Prostate gland (tissue), 2 donors: ENCODE results near the gene MB21D2. TPM values are rescaled to one million over a fixed set of nuclear protein-coding genes. Genes with fewer than 3 reads are reported as not detected.

Experiments used
- DNase-seq: peaks from one replicate; pipeline ENCODE4 v3.0.0-alpha.2; 2019; ENCODE audit warnings: low spot score
- H3K27ac ChIP-seq, 2 donors: fragments of 200-600 bp; sonication (generic); 2 replicates each; pipeline ENCODE4 v1.5.1; 2017 to 2019
- H3K27me3 ChIP-seq: fragments of 200-600 bp; sonication (generic); replicated peaks from 2 replicates; pipeline ENCODE4 v1.5.1; 2019; ENCODE audit not compliant: insufficient read depth
- H3K36me3 ChIP-seq, 2 donors: fragments of 200-600 bp; sonication (generic); 1 replicate in 1 of 2; 2 replicates in 1 of 2; pipeline versions ENCODE4 v1.5.1 to v1.8.1; 2017 to 2019
- H3K4me1 ChIP-seq: fragments of 200-600 bp; sonication (generic); replicated peaks from 2 replicates; pipeline ENCODE4 v1.5.1; 2019
- H3K4me3 ChIP-seq, 2 donors: fragments of 200-600 bp; sonication (generic); 2 replicates each; pipeline ENCODE4 v1.5.1; 2017 to 2019
- H3K9me3 ChIP-seq: fragments of 200-600 bp; sonication (generic); 2 replicates; pipeline ENCODE4 v1.5.1; 2017
- CTCF ChIP-seq, 4 experiments: fragments of 200-600 bp in 2 of 4; fragments of 450-650 bp in 2 of 4; sonication (generic) in 2 of 4; IDR thresholded peaks; 1 replicate in 3 of 4; 2 replicates in 1 of 4; pipeline ENCODE4 v1.5.1; 2016 to 2019; ENCODE audit warnings: antibody characterized with exemption in 4 of 4, mild to moderate bottlenecking in 2 of 4, moderate library complexity in 2 of 4
- POLR2A ChIP-seq: fragments of 450-650 bp; IDR thresholded peaks from one replicate; pipeline ENCODE4 v1.6.1; 2016; ENCODE audit warnings: antibody characterized with exemption, mild to moderate bottlenecking
- POLR2AphosphoS5 ChIP-seq: sonication (generic); formaldehyde crosslinking; IDR thresholded peaks from one replicate; pipeline ENCODE4 v1.6.1; 2017; ENCODE audit warnings: antibody characterized with exemption
- WGBS: methylation state at CpG from one replicate; pipeline ENCODE4 v1.1.5; 2018; 5-methylcytosine and 5-hydroxymethylcytosine counted together
- intact Hi-C: fragments of 100-400 bp; cut with DNase I; formaldehyde crosslinking; loops from one replicate; pipeline ENCODE4 v1.14.2; 2022
- total RNA-seq, 2 donors: library from RNA; depleted of rRNA; stranded (reverse); fragments of >200 nt; gene quantifications; one replicate each; pipeline ENCODE4 v1.1.0, GENCODE V29; 2016

Gene MB21D2
- total RNA-seq, 2 donors from 2014 or later = 1.8 to 20.4 TPM

GRCh38 chr3:192843119-192843518 is 74.5 kb downstream of the MB21D2 start:
- no peaks in the 10 kb centered on the region for H3K4me1 ChIP-seq
- H3K4me3 ChIP-seq = no peak overlapping the region
- no peaks in the 10 kb centered on the region for H3K36me3 ChIP-seq
- no peaks in the 10 kb centered on the region for H3K27me3 ChIP-seq
- intact Hi-C loops = no loop called here
- DNase-seq = no peak
- WGBS = 94% methylated on average over 2 of the region's 2 CpGs
- no peak overlapping the region for H3K27ac ChIP-seq
- H3K9me3 ChIP-seq = no peaks in the 10 kb centered on the region
- TF ChIP-seq POLR2A = no peak
- TF ChIP-seq POLR2AphosphoS5 = no peak
- TF ChIP-seq CTCF (IDR thresholded peaks at IDR 0.05) = no peak

GRCh38 chr3:192842711-192843110 is 74.9 kb downstream of the MB21D2 start:
- 97% methylated on average over 1 of the region's 1 CpG for WGBS
- intact Hi-C loops = no loop called here

DNA sequence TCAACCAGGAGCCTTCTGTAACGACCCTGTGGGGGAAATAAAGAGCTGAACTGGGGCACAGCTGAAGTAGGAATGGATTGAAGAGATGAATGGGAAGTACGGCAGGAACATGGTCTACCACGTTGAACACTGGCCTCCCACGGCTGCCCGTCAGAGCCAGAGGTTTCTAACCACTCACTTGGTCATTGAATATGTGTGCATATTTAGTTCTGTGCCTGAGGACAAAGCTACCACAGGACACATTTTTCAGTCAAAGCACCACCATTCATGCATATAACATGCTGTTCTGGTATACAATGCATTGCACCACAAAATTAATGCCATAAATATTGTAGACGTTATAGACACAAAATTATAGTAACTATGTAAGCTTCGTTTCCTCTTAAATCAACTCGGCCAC is 75.5 kb downstream of the MB21D2 start:
- intact Hi-C loops = no loop called here
- no peaks in the 10 kb centered on the region for H3K4me1 ChIP-seq
- TF ChIP-seq POLR2A = no peak

More at GRCh38 chr3:192842711-192843110, 74.9 kb downstream of the MB21D2 start:
- DNase-seq = no peak
- Histone ChIP-seq H3K9me3 (no peaks in the 10 kb centered on the region), H3K27ac (no peak overlapping the region), H3K27me3 (no peaks in the 10 kb centered on the region), H3K4me3 (no peak overlapping the region), H3K4me1 (no peaks in the 10 kb centered on the region), H3K36me3 (no peaks in the 10 kb centered on the region)
- no peak for TF ChIP-seq POLR2AphosphoS5
- no peak for TF ChIP-seq CTCF (IDR thresholded peaks at IDR 0.05)
- TF ChIP-seq POLR2A = no peak

DNA sequence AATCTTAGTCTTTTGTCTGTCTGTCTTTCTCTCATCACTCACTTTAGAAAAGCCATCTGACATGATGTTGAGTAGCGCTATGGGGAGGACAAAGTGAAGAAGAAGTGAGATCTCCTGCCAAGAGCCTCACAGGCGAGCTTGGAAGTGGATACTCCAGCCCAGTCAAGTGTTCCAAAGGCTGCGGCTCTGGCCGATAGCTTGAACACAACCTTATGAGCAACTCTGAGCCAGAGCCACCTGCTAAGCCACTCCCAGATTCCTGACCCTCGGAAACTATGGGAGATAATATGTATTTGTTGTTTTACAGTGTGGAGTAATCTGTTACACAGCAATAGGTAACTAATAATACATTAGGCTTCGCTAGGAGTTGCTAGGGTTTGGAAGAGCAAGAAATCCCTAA is 76.2 kb downstream of the MB21D2 start:
- intact Hi-C loops = no loop called here

More for the DNA sequence above, 75.5 kb downstream of the MB21D2 start:
- 85% methylated on average over 8 of the region's 8 CpGs for WGBS
- no peak overlapping the region for H3K4me3 ChIP-seq
- no peak for DNase-seq
- no peaks in the 10 kb centered on the region for H3K36me3 ChIP-seq
- no peak overlapping the region for H3K27ac ChIP-seq
- no peaks in the 10 kb centered on the region for H3K27me3 ChIP-seq
- no peaks in the 10 kb centered on the region for H3K9me3 ChIP-seq

GRCh38 chr3:192840143-192840836 is 77.4 kb downstream of the MB21D2 start:
- H3K4me3 ChIP-seq = no peak overlapping the region
- H3K27ac ChIP-seq = no peak overlapping the region
- no peaks in the 10 kb centered on the region for H3K27me3 ChIP-seq
- WGBS = 94% methylated on average over 10 of the region's 10 CpGs
- intact Hi-C loops = no loop called here
- H3K4me1 ChIP-seq = no peaks in the 10 kb centered on the region
- no peaks in the 10 kb centered on the region for H3K36me3 ChIP-seq
- no peak for TF ChIP-seq POLR2AphosphoS5
- no peak for TF ChIP-seq POLR2A
- TF ChIP-seq CTCF (IDR thresholded peaks at IDR 0.05) = no peak
- no peaks in the 10 kb centered on the region for H3K9me3 ChIP-seq
- no peak for DNase-seq

More for the DNA sequence above, 76.2 kb downstream of the MB21D2 start:
- no peak overlapping the region for H3K27ac ChIP-seq
- H3K36me3 ChIP-seq = no peaks in the 10 kb centered on the region
- no peak for DNase-seq
- no peak overlapping the region for H3K4me3 ChIP-seq
- 94% methylated on average over 6 of the region's 6 CpGs for WGBS
- no peaks in the 10 kb centered on the region for H3K4me1 ChIP-seq
- no peaks in the 10 kb centered on the region for H3K9me3 ChIP-seq
- no peaks in the 10 kb centered on the region for H3K27me3 ChIP-seq
- TF ChIP-seq POLR2A = no peak
- no peak for TF ChIP-seq CTCF (IDR thresholded peaks at IDR 0.05)
- TF ChIP-seq POLR2AphosphoS5 = no peak
